GM18498 (cell line): Measurements from ENCODE around the gene ELMO3.

ENCODE experiments used
- ATAC-seq: cut with Tn5 transposase; IDR thresholded peaks from one replicate; pipeline ENCODE4 v1.9.1; 2021; ENCODE audit warnings: mild to moderate bottlenecking, moderate library complexity; ENCODE audit not compliant: unreplicated experiment

Gene ELMO3

DNA sequence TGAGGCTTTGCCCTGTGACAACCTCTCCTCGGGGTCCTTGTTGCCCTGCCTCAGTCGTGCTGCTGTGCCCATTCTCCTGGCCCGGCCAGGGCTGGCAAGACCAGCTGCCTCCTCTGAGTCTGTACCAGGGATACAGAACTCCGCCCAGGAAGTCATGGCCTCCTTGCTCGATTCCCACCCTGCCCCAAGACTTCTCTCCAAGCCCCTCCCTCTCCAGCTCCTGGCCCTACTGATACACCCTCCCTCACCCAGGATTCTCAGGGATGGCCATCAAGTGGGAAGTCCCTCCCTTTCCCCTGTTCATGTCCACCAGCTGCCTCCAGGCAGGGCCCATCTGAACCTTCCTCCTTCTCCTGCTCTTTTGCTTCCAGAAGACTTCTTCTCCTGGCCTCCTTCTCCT is 16.8 kb downstream of the ELMO3 start:
- no peak for ATAC-seq

DNA sequence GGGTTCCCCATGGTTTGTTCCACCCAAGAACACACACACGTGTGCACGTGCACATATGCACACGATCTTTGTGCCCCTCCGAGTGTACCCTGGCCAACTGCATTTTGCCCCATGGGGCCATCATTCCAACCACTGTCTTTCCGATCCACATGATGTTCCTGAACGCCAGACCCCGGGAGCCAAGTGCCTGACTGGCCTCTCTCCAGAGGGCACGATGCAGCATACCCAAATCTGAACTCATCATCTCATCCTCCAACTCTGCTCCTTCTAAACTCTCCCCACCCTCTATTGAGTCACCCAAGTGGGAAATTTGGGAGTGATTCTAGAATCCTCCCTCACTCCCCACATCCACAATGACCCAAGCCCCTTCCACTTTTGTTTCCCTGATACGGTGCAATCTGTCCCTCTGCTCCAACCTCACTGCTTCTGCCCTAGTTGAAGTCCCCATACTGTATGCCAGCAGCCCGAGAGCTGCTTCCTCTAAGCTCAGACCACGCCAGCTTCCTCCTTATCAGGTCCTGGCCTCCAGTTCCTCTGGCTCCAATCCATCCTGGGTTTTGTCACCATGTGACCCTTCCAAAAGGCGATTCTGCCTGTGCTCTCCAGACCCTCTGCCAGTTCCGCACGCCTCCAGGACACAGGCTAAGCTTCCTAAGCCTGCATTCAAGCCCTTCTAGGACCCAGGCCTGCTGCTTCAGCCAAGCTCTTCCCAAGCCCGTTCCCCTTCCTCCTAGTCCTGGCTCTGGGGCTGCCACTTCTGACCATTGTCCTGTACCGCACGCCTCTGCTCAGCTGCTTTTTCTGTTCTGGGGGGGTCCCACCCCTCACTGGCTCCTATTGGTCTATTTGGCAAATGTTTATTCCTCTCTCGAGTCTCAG is 17.9 kb downstream of the ELMO3 start:
- ATAC-seq, result no peak

DNA sequence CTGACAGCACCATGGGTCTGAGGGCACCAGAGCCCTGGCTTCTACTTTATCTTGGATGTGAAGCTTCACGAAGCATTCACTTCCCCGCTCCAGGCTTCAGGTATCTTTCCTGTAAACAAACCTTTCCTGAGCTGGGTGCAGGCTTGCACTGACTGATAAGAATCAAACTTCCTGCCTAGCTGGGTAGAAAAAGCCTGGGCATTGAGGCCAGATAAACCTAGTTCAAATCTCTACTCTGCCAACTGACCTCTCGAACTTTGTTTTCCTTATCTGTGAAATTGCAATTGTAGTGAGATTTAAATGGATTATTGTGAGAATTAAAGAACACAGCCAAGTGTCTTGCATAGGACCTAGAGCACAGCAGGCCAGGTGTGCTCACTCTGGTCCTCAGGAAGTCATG is 25.1 kb downstream of the ELMO3 start:
- ATAC-seq, result no peak

DNA sequence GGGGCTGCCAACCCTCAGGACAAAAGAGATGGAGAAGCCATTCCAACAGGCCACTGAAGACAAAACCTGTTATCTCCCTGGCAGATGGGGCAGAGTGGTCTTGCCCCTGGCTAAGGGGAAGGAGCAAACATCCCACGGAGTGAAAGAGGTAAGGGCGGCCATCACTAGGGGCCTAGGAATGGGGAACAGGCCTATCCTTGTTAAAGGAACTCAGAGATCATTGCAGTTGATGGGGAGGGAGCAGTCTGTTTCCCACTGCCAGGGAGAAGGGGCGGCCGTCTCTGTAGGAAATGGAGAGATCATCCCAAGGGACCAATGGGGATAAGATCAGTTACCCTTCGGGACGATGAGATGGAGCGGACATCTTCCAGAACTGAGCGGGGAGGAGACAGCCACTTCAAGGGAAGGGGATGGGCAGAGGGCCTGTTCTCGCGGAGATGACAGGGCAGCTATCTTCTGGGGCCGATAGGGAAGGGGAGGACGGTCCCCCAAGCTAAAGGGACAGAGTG is 27.4 kb downstream of the ELMO3 start:
- ATAC-seq, result no peak

DNA sequence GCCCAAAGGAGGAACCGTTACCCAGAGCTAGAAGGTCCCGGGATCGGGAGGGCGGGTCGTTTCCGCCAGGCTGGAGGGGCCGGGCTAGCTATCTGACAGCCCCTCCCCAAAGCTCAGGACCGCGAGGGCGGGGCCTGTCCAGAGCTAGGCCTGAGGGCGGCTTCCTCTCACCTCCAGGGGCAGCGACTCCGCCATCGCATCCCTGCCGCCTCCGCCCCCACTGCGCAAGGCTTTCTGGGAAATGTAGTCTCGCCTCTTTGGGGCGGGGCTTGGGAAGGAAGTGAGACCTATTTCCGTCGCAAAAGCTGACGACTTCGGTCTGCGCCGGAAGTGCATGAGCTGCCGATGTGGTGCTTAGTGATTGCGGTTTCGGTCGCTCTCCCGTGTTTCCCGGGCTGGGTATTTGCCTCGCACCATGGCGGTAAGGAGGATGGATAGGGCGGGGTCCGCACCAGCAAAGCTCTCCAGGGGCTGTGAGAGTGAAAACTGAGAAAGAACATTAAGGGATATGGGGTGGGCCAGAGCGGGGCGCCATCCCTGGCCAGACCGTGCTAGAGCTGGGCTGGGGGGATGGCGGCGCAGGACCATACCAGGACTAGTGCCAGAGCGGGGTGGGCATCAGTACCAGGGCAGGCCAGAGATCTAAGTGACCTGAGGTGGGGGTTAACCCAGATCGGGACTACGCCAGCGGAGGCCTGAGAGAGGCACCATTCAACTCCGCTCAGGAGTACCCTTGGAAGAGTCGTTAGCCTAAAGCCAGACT is 28.1 kb downstream of the ELMO3 start, which contains the start of gene TMEM208:
Gene TMEM208 (plus strand): TSS at position 327 of the 763 bp plus-strand sequence. CDS start 89 bp downstream, at position 416.
- peak; percentile 95 for ATAC-seq

DNA sequence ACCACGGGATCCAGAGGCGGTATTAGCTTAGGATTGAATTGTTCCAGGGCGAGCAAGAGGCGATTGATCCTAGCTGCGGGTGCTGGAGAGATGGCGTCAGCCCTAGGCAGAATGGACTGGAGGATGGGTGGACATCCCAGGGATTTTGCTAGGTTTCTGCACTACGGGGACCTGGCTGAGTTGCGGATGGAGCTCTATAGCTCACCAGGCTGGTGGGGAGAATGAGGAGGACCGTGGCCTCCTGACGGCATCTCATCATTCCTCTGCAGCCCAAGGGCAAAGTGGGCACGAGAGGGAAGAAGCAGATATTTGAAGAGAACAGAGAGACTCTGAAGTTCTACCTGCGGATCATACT is 28.6 kb downstream of the ELMO3 start:
- ATAC-seq, result no peak

DNA sequence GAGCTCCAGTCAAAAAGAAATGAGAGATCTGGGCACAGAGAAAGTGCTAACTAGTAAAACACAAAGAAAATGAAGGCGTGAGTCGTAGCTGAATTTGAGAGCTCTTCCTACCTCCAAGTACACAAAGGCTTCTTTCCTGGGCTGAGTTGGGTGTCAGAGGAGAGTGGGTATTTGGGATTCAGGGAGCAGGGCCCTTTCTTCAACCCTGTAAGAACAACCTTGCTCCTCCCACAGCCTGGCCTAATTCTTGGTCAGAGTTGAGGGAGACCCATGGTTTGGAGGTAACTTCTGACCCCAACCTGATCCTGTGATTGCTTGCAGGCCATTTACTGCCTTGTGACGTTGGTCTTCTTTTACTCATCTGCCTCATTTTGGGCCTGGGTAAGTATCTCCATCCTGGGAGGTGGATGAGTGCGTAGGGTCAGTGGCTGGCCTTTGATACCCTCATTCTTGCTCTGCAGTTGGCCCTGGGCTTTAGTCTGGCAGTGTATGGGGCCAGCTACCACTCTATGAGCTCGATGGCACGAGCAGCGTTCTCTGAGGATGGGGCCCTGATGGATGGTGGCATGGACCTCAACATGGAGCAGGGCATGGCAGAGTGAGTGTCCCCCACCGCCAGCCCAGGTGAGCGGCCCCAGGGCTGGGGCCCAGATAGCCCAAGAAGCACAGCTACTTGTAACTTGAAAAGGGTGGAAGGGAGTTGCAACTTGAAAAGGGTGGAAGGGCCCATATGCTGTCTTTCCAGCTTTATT is 29.3 kb downstream of the ELMO3 start:
- no peak for ATAC-seq

DNA sequence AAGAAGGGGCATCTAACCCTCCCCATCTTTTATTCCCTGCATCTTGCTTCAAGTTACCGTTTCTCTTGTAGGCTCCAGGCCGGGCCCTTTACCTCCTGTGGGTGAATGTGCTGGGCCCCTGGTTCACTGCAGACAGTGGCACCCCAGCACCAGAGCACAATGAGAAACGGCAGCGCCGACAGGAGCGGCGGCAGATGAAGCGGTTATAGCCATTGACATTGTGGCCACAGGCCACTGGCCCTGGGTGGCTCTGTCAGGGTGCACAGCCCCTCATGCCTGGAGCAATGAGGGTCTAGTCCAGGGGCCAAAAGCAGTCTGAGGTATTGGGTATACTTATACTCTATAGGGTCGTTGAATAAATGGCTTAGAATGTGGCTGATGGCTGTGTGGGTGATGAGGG is 30.0 kb downstream of the ELMO3 start:
- no peak for ATAC-seq

DNA sequence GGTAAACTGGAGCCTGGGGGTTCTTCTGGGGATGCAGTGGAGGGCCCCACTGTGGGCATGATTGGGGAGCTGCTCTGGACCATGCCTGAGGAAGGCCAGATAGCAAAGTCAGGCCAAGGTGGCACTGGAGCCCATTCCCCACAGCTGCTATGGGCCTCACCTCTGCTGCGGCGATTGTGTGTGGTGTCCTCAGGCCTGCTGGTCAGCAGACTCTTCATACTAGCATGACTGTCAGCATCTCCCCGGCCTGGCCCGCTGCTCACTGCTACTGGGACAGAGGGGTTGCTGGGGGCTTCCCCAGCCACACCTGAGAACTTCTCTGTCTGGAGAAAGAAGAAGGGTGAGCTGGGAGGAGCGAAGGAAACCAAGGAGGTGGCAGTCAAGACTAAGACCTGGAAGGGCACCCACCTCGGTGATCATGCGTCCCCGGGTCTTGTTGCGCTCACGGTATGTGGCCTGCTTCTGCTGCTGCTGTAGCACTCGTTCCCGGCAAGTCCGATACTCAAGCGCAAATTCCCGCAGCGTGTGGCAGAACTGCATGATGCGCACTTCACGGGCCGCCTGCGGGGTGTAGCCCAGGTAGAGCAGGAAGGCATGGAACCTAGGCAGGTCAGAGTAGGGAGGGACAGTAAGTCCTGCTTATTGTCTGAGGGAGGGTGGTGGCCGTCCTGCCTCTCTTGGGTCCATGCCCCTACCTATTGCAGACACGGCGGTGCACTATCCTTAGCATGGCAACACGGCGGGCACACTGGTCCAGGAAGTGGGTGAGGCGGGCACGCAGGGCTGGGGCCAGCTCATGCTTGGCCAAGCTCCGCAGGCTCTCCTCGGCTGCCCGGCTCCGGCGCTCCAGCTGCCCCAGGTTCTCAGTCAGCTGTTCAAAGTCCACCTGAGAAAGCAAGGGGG is 31.2 kb downstream of the ELMO3 start:
- no peak for ATAC-seq

DNA sequence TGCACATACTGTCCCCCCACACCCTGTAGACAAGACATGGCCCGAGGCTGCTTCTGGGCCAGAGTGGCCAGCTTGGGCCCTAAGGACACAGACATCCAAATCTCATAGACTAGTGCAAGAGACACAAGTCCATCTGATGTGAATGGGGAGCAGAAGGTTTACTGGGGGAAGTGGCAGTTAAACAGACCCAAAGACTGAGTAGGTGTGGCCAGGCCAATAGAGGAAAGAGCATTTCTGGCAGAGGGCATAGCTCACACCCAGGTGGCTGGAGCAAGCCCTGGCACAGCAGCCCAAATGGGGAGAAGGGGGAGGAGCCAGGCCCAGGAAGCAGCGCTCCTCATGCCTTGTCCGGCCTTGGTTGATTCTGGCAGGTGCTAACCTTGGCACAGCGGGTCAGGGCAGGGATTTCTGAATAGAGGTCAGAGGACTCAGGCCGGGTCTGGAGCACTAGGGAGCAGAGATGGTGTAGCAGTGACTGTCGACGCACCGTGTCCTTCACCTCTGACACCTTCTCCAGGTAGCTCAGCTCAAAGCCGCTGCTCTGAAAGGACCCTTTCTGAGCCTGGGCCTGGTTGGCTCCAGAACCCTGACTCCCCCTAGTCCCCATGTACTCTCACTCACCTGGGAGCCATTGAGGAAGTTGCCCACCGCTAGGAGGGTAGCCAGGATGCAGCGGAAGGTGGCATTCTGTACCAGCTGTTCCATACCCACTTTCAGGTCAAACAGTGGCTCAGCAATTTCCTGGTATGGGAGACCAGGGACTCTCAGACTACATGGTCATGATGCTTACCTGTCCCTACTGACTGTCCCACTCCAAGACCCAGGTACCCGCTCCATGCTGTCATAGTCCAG is 32.1 kb downstream of the ELMO3 start:
- no peak for ATAC-seq

DNA sequence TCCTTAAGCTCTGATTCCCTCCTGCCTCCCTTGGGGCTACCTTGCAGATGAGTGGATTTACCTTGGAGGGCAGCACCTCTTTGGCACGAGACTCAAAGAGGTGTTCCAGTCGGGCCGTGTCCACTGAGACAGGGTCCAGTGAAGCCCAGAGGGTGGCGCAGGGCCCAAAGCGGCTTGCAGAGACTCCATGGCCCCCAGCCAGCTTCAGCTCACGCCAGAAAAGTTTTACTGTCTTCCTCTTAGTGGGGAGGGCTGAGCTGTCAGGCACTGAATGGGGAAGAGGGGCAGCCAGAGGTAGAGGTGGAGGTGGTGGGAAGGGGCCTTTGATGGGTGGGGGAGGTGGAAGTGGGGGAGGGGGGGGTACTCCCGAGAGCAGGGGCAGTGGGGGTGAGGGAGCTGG is 34.7 kb downstream of the ELMO3 start:
- no peak for ATAC-seq

DNA sequence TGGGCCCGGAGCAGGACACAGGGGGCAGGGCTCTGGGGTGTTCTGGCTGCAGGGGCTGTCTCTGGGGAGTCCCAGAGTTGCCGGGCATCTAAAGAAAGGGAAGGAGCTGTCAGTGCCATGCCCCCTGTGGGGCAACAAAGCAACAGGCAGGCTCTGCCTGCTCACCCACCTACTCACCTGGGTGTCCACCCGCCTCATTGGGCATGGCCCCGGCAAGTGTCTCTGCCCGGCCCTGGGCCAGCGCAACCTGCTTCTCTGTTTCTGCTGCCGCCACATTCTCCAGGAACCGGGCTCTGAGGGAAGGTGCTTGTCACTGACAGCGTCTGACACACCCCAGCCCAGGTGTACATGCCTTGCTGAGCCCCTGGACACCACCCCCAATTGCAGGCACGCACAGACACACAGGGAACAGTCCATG is 35.3 kb downstream of the ELMO3 start:
- no peak for ATAC-seq

DNA sequence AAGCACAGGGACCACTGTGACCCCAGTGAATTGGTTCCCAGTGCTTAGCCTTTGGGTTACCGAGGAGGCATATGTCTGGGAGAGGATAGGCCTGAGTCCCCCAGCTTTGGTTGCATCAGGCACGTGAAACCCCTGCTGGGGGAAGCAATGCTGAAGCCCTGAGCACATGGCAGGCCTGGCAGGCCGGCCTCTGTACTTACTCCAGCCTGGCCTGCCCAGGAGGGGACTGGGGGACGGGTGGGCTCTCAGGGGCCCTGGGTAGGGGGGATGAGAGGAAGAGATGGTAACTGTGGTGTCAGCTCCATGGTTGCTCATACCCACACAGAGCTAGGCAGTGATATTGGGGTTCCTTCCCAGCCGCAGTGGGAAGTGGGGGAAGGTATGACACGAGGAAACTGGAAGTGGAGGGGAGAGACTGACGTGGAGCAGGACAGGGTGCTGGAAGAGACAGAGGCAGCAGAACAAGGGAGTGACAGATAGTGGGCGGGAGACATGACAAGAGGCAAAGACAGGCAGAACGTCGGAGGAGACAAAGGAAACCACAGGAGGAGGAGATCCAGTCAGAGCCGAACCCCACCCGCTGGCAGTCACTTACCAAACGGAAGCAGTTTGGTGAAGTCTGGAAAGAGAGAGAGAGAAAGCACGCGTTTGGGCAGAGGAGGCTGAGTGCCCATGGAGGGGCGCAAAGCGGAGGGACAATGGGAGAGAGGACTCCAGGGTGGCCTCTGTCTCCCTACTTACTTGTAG is 37.1 kb downstream of the ELMO3 start:
- no peak for ATAC-seq

DNA sequence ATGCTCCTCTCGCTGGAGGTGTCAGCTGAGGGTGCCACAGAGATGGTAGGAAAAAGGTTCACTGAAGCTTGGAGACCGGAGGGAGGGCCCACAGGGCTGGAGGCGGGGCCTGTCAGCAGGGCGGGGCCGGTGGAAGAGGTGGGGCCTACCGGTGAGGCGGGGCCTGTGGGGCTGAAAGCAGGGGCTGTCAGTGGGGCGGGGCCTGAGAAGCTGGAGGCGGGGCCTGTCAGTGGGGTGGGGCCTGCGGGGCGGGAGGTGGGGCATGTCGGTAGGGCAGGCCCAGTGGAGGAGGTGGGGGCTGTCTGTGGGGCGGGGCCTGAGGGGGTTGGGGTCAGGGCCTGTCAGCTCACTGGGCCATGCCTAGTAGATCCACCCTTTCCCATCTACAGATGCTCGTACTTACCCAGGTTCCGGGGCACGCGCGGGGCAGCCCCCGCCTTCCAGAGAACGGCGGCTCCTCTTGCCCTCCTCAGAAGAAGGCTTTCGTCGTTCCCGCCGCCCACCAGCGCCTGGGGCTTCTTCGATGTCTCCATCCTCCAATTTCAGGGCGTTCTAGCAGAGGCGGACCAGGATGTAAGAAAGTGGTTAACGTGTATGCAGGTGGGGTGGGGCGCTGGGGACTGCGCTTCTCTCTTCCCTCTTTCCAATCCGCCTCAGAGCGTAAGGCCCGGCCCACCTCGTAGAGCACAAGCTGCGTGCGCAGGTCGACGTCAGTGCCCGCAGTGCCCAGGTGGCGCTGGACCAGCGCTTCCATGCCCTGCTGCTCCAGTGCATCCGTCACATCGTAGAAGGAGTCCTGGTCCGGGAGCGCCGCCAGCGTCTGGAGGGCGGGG is 37.8 kb downstream of the ELMO3 start:
- no peak for ATAC-seq

DNA sequence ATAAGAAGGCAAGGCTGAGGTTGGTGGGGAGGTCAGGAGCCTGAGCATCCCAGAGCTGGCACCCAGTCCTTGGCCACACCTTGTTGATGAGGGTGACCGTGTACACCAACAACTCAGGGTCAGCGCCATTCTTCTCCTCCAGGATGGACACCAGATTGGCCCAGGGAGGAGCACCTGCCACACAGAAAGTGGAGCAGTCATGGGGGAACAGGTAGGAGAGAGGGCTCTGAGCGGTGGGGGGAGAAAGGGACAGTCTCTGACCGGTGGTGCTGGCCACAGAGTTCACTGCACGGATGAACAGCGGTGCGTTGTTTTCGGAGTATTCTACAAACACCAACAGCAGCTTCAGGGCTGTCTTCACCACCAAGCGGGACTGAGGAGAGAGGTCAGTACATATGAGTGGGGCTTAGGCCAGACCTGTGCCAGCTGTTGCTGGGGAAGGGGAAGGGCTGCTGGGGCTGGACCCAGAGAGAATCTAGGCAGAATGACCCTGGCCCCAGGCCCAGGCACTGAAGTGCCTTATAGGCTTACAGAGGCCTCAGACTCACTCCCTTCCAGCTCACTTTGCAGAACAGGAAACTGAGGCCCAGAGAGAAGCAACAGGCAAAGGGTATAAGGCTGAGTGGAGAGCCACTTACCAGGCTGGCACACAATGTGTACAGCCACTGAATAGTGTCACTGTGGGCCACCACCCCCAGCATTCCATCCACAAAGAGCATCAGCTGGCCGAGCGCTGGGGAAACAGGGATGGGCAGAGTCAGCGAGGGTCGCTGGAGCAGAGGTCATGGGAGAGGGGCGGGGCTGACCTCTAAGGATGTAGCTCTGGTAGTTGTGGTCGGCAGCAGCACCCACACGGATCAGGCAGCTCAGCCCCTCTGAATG is 38.7 kb downstream of the ELMO3 start:
- no peak for ATAC-seq

DNA sequence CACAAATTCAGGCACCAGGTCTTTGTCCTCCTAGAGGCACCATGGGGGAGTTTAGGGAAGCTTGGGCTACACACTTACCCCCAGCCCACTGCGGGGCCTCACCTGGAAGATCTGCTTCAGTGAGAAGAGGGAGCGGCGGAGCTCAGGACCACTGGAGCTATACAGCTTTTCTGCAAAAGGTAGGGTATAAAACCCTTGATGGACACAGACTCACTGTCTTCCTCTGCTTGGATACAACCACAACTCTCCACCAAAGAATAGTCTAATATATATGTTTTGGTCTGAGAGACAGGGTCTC is 39.3 kb downstream of the ELMO3 start:
- no peak for ATAC-seq
